OCI-LY3 (cell line): ENCODE measurements around the gene MIPOL1.

Source experiments
- H2AFZ ChIP-seq: fragments of 200-600, 300-600 bp; shearing (Covaris generic); 2 replicates; pipeline ENCODE4 v1.6.0; 2014; ENCODE audit warnings: antibody characterized with exemption, low read depth, low read length
- H3K27ac ChIP-seq: fragments of 200-600, 300-600 bp; sonication (generic); 2 replicates; pipeline ENCODE4 v1.5.1; 2014; ENCODE audit warnings: mild to moderate bottlenecking, low read length, moderate library complexity, mixed read lengths
- H3K27me3 ChIP-seq: fragments of 200-600, 300-600 bp; sonication (generic); 2 replicates; pipeline ENCODE4 v1.6.1; 2014; ENCODE audit warnings: low read depth, low read length, mixed read lengths
- H3K36me3 ChIP-seq: fragments of 200-600, 300-600 bp; sonication (generic); replicated peaks from 2 replicates; pipeline ENCODE3; 2014; ENCODE audit warnings: low read depth, low read length, mixed read lengths
- H3K4me1 ChIP-seq: fragments of 300-600, 200-600 bp; sonication (generic); 2 replicates; pipeline ENCODE4 v1.6.1; 2014; ENCODE audit warnings: low read length, mixed read lengths
- H3K4me2 ChIP-seq: fragments of 200-600, 300-600 bp; sonication (generic); 2 replicates; pipeline ENCODE4 v1.6.1; 2014; ENCODE audit warnings: low read length, mixed read lengths
- H3K4me3 ChIP-seq: fragments of 300-600, 200-600 bp; sonication (generic); 2 replicates; pipeline ENCODE4 v1.5.1; 2014; ENCODE audit warnings: antibody characterized with exemption, mild to moderate bottlenecking, low read length, moderate library complexity
- H3K79me2 ChIP-seq: fragments of 300-600, 200-600 bp; shearing (Covaris generic); 2 replicates; pipeline ENCODE4 v1.6.1; 2014; ENCODE audit warnings: mild to moderate bottlenecking, low read length, mixed read lengths
- H3K9ac ChIP-seq: fragments of 300-600, 200-600 bp; shearing (Covaris generic); 2 replicates; pipeline ENCODE4 v1.6.0; 2014; ENCODE audit warnings: mild to moderate bottlenecking, low read length, moderate library complexity
- H3K9me3 ChIP-seq: fragments of 200-600, 300-600 bp; shearing (Covaris generic); 2 replicates; pipeline ENCODE4 v1.6.1; 2014; ENCODE audit warnings: low read length, mixed read lengths; ENCODE audit not compliant: insufficient read depth
- H4K20me1 ChIP-seq: fragments of 200-600, 300-600 bp; sonication (generic); 2 replicates; pipeline ENCODE4 v1.6.1; 2016; ENCODE audit warnings: low read length, mixed read lengths; ENCODE audit not compliant: insufficient read depth
- CTCF ChIP-seq: fragments of 200-600, 300-600 bp; sonication (generic); IDR thresholded peaks from 2 replicates; pipeline ENCODE4 v1.5.1; 2014; ENCODE audit warnings: antibody characterized with exemption, low read length, low read depth
- EZH2phosphoT487 ChIP-seq: fragments of 200-600 bp; shearing (Covaris generic); IDR thresholded peaks from 2 replicates; pipeline ENCODE4 v1.6.1; 2018; ENCODE audit warnings: antibody characterized with exemption, mixed run types, low read depth

The MIPOL1 gene

GRCh38 chr14:37168721-37169120 is 29.0 kb upstream of the MIPOL1 start:
- H3K4me3 ChIP-seq, result no peak overlapping the region
- H3K79me2 ChIP-seq, result no peaks in the 10 kb centered on the region
- no peaks in the 10 kb centered on the region for H3K27me3 ChIP-seq
- H3K27ac ChIP-seq, result no peak overlapping the region
- no peaks in the 10 kb centered on the region for H3K9me3 ChIP-seq
- H3K36me3 ChIP-seq, result no peaks in the 10 kb centered on the region
- H2AFZ ChIP-seq, result no peak overlapping the region
- H3K4me2 ChIP-seq, result no peak overlapping the region
- H4K20me1 ChIP-seq, result no peaks in the 10 kb centered on the region
- H3K4me1 ChIP-seq, result no peaks in the 10 kb centered on the region
- TF ChIP-seq CTCF (no peak), EZH2phosphoT487 (no peak)
- H3K9ac ChIP-seq, result no peak overlapping the region

GRCh38 chr14:37170237-37170636 is 27.5 kb upstream of the MIPOL1 start:
- no peak overlapping the region for H3K9ac ChIP-seq

GRCh38 chr14:37170993-37171392 is 26.7 kb upstream of the MIPOL1 start:
- TF ChIP-seq CTCF, result no peak
- TF ChIP-seq EZH2phosphoT487, result no peak
- Histone ChIP-seq H3K79me2 (no peaks in the 10 kb centered on the region), H3K4me2 (no peak overlapping the region), H3K4me1 (no peaks in the 10 kb centered on the region), H3K27ac (no peak overlapping the region), H2AFZ (no peak overlapping the region), H3K27me3 (no peaks in the 10 kb centered on the region), H3K4me3 (no peak overlapping the region), H3K9me3 (no peaks in the 10 kb centered on the region), H3K9ac (no peak overlapping the region), H4K20me1 (no peaks in the 10 kb centered on the region), H3K36me3 (no peaks in the 10 kb centered on the region)

More at GRCh38 chr14:37170237-37170636, 27.5 kb upstream of the MIPOL1 start:
- no peaks in the 10 kb centered on the region for H3K9me3 ChIP-seq
- no peak overlapping the region for H3K4me2 ChIP-seq
- H4K20me1 ChIP-seq, result no peaks in the 10 kb centered on the region
- H2AFZ ChIP-seq, result no peak overlapping the region
- H3K27ac ChIP-seq, result no peak overlapping the region
- no peaks in the 10 kb centered on the region for H3K27me3 ChIP-seq
- no peaks in the 10 kb centered on the region for H3K36me3 ChIP-seq
- H3K79me2 ChIP-seq, result no peaks in the 10 kb centered on the region
- H3K4me1 ChIP-seq, result no peaks in the 10 kb centered on the region
- no peak for TF ChIP-seq CTCF
- no peak for TF ChIP-seq EZH2phosphoT487
- no peak overlapping the region for H3K4me3 ChIP-seq

GRCh38 chr14:37171678-37172023 is 26.1 kb upstream of the MIPOL1 start:
- no peak overlapping the region for H3K9ac ChIP-seq
- H3K4me3 ChIP-seq, result no peak overlapping the region
- no peaks in the 10 kb centered on the region for H3K79me2 ChIP-seq
- H4K20me1 ChIP-seq, result no peaks in the 10 kb centered on the region
- H3K9me3 ChIP-seq, result no peaks in the 10 kb centered on the region
- no peaks in the 10 kb centered on the region for H3K36me3 ChIP-seq
- H3K4me2 ChIP-seq, result no peak overlapping the region
- H2AFZ ChIP-seq, result no peak overlapping the region
- H3K4me1 ChIP-seq, result no peaks in the 10 kb centered on the region
- no peak overlapping the region for H3K27ac ChIP-seq
- TF ChIP-seq CTCF (no peak), EZH2phosphoT487 (no peak)
- H3K27me3 ChIP-seq, result no peaks in the 10 kb centered on the region
